SH-SY5Y (cell line): ENCODE results near the gene SERINC3.

ENCODE experiments used
- GATA2 ChIP-seq: IDR thresholded peaks from 2 replicates; pipeline ENCODE4 v1.6.1; 2011; ENCODE audit warnings: mild to moderate bottlenecking, low read depth, low read length
- GATA3 ChIP-seq: IDR thresholded peaks from 2 replicates; pipeline ENCODE4 v1.6.1; 2011; ENCODE audit warnings: low read depth, mild to moderate bottlenecking, low read length, moderate library complexity

Gene SERINC3

GRCh38 chr20:44489931-44490330 is 31.9 kb downstream of the SERINC3 start:
- no peak for TF ChIP-seq GATA2
- no peak for TF ChIP-seq GATA3

- TF ChIP-seq GATA3 (no peak), GATA2 (no peak)
Observed at GRCh38 chr20:44489223-44489622, 32.6 kb downstream of the SERINC3 start.

GRCh38 chr20:44488551-44488950 is 33.3 kb downstream of the SERINC3 start:
- TF ChIP-seq GATA2: no peak
- TF ChIP-seq GATA3: no peak

GRCh38 chr20:44485830-44486198 is 36.1 kb downstream of the SERINC3 start:
- TF ChIP-seq GATA3: no peak

GRCh38 chr20:44485078-44485829 is 36.6 kb downstream of the SERINC3 start:
- no peak for TF ChIP-seq GATA3
- no peak for TF ChIP-seq GATA2

- TF ChIP-seq GATA3 (no peak), GATA2 (no peak)
Observed at GRCh38 chr20:44483112-44483511, 38.8 kb downstream of the SERINC3 start.

GRCh38 chr20:44481719-44482416 is 40.0 kb downstream of the SERINC3 start:
- TF ChIP-seq GATA3: no peak
- no peak for TF ChIP-seq GATA2

- TF ChIP-seq GATA2: no peak
- TF ChIP-seq GATA3: no peak
Observed at GRCh38 chr20:44480097-44480496, 41.8 kb downstream of the SERINC3 start.

- no peak for TF ChIP-seq GATA2
- TF ChIP-seq GATA3: no peak
Observed at GRCh38 chr20:44479643-44480042, 42.2 kb downstream of the SERINC3 start.

- TF ChIP-seq GATA3 (no peak), GATA2 (no peak)
Observed at GRCh38 chr20:44478206-44478605, 43.7 kb downstream of the SERINC3 start.

- no peak for TF ChIP-seq GATA3
- no peak for TF ChIP-seq GATA2
Observed at GRCh38 chr20:44477151-44477550, 44.7 kb downstream of the SERINC3 start.

- no peak for TF ChIP-seq GATA3
- no peak for TF ChIP-seq GATA2
Observed at GRCh38 chr20:44475694-44476560, 45.9 kb downstream of the SERINC3 start, which contains the start of gene TTPAL. TSS of gene TTPAL (plus strand) at chr20:44475874. CDS start at chr20:44480000, 4,126 bp downstream.

- TF ChIP-seq GATA2 (no peak), GATA3 (no peak)
Observed at GRCh38 chr20:44475372-44475693, 46.5 kb downstream of the SERINC3 start.

- TF ChIP-seq GATA3: no peak
- TF ChIP-seq GATA2: no peak
Observed at GRCh38 chr20:44471481-44471882, 50.4 kb downstream of the SERINC3 start.

- no peak for TF ChIP-seq GATA2
- no peak for TF ChIP-seq GATA3
Observed at GRCh38 chr20:44470327-44470726, 51.5 kb downstream of the SERINC3 start.
